Astrocyte (in vitro differentiated cells and primary cell): Measurements from ENCODE around the gene DAZAP1. TPM values are rescaled to one million over a fixed set of nuclear protein-coding genes. Genes with fewer than 3 reads are reported as not detected.

Source experiments
- DNase-seq: peaks from one replicate; pipeline ENCODE4 v3.0.0-alpha.2; 2010; ENCODE audit warnings: low read depth
- FAIRE-seq: peaks from 2 replicates; lab custom pipeline; 2011; peaks lifted over from hg19 to GRCh38; lab: Jason Lieb, UNC
- H2AFZ ChIP-seq: 2 replicates; pipeline ENCODE4 v1.6.0; 2012; ENCODE audit warnings: low read depth, low read length, inconsistent platforms
- H3K27ac ChIP-seq: 2 replicates; pipeline ENCODE4 v1.5.1; 2011; ENCODE audit warnings: low read depth, low read length, inconsistent platforms
- H3K27me3 ChIP-seq: 2 replicates; pipeline ENCODE4 v1.6.0; 2011; ENCODE audit warnings: low read length, inconsistent platforms; ENCODE audit not compliant: insufficient read depth
- H3K36me3 ChIP-seq: 2 replicates; pipeline ENCODE4 v1.5.1; 2011; ENCODE audit warnings: low read length, inconsistent platforms; ENCODE audit not compliant: insufficient read depth
- H3K4me1 ChIP-seq: 2 replicates; pipeline ENCODE4 v1.5.1; 2011; ENCODE audit warnings: low read length, inconsistent platforms; ENCODE audit not compliant: insufficient read depth
- H3K4me2 ChIP-seq: 2 replicates; pipeline ENCODE4 v1.6.0; 2012; ENCODE audit warnings: low read length, inconsistent platforms
- H3K4me3 ChIP-seq: 2 replicates; pipeline ENCODE4 v1.5.1; 2011; ENCODE audit warnings: low read depth, mild to moderate bottlenecking, low read length, inconsistent platforms; ENCODE audit not compliant: insufficient read depth
- H3K79me2 ChIP-seq: 2 replicates; pipeline ENCODE4 v1.6.0; 2012; ENCODE audit warnings: mild to moderate bottlenecking, low read length, inconsistent platforms; ENCODE audit not compliant: insufficient read depth
- H3K9ac ChIP-seq: 2 replicates; pipeline ENCODE4 v1.6.0; 2012; ENCODE audit warnings: mild to moderate bottlenecking, low read length, inconsistent platforms
- H3K9me3 ChIP-seq: 2 replicates; pipeline ENCODE4 v1.5.1; 2012; ENCODE audit warnings: low read depth, mild to moderate bottlenecking, low read length, inconsistent platforms; ENCODE audit not compliant: insufficient read depth
- H4K20me1 ChIP-seq: 2 replicates; pipeline ENCODE4 v1.6.0; 2012; ENCODE audit warnings: low read length, inconsistent platforms; ENCODE audit not compliant: insufficient read depth
- H3K27ac Mint-ChIP-seq: one replicate; pipeline ENCODE4 v1.8.0; 2021; ENCODE audit warnings: mild to moderate bottlenecking, mixed read lengths; ENCODE audit not compliant: unreplicated experiment
- H3K27me3 Mint-ChIP-seq: one replicate; pipeline ENCODE4 v1.8.0; 2021; ENCODE audit warnings: low read depth, mixed read lengths; ENCODE audit not compliant: unreplicated experiment
- H3K36me3 Mint-ChIP-seq: one replicate; pipeline ENCODE4 v1.8.0; 2021; ENCODE audit warnings: low read depth, mixed read lengths; ENCODE audit not compliant: unreplicated experiment
- H3K4me1 Mint-ChIP-seq: one replicate; pipeline ENCODE4 v1.8.0; 2021; ENCODE audit warnings: low read depth, mixed read lengths; ENCODE audit not compliant: unreplicated experiment
- H3K4me3 Mint-ChIP-seq: one replicate; pipeline ENCODE4 v1.8.0; 2021; ENCODE audit warnings: mild to moderate bottlenecking, moderate library complexity, mixed read lengths; ENCODE audit not compliant: unreplicated experiment
- H3K9me3 Mint-ChIP-seq: one replicate; pipeline ENCODE4 v1.8.0; 2021; ENCODE audit warnings: mild to moderate bottlenecking, mixed read lengths; ENCODE audit not compliant: unreplicated experiment
- EZH2 ChIP-seq: IDR thresholded peaks from 2 replicates; pipeline ENCODE4 v1.6.1; 2012; ENCODE audit warnings: mild to moderate bottlenecking, low read length, inconsistent platforms; ENCODE audit not compliant: insufficient read depth
- total RNA-seq: library from RNA; stranded (reverse); gene quantifications from 2 replicates; pipeline ENCODE4 v1.2.1, GENCODE V29; 2021
- TF ChIP-seq, protein P1 (sequence below): IDR thresholded peaks from 2 replicates; pipeline ENCODE4 v1.5.1; 2011; ENCODE audit warnings: low read depth, mild to moderate bottlenecking, inconsistent platforms, low read length, moderate library complexity; ENCODE audit not compliant: insufficient read depth

Gene DAZAP1
- total RNA-seq, 1 donor from 2014 or later = 108 TPM

DNA sequence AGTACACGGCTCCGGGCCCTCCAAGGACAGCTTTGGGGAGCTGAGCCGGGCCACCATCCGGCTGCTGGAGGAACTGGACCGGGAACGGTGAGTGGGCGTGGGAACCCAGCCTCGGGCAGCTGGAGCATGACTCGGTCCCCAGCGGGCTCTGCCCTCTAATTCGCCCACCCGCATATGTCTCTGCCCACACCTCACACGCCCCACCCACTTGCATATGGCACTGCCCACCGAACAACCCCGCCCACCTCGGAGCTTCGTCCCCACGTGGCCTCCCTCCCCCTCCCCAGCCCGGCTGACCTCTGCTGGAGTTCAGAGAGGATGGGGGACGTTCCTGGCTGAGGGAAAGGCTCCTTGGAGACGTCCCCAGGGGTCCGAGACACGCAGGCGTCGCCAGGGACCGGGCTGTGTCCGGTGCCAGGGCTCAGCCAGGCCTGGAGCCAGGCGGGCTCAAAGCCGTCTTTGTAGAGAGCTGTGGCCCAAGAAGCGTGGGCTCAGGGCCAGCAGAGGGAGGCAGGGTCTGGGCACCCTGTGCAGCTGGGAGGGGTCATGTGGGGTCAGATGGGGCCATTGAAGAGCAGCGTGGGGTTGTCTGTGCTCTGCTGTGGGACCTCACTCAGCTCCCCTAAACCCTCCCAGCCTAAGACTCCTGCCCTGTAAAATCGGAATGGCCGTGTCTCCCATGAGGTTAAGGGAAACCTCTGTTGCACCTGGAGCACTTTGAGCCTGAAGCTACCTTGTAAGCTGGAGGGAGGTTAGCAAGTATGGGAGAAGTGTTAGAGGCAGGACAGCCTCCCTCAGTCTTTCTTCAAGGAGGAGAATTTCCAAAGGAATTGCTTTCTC lies 46.4 kb downstream of the DAZAP1 start:
- peaks cover 29% of the 10 kb centered on the region for H4K20me1 ChIP-seq
- no peaks in the 10 kb centered on the region for H3K4me1 Mint-ChIP-seq
- peaks cover 31% of the 10 kb centered on the region for H3K27me3 Mint-ChIP-seq
- H2AFZ ChIP-seq = no peak overlapping the region
- no peak for DNase-seq
- no peak for FAIRE-seq
- no peaks in the 10 kb centered on the region for H3K36me3 ChIP-seq
- no peak overlapping the region for H3K4me3 Mint-ChIP-seq
- no peaks in the 10 kb centered on the region for H3K4me1 ChIP-seq
- H3K27me3 ChIP-seq = peaks cover 40% of the 10 kb centered on the region
- no peak overlapping the region for H3K4me2 ChIP-seq
- H3K36me3 Mint-ChIP-seq = peaks cover 8% of the 10 kb centered on the region
- no peak overlapping the region for H3K27ac Mint-ChIP-seq
- no peak overlapping the region for H3K9ac ChIP-seq
- no peaks in the 10 kb centered on the region for H3K79me2 ChIP-seq
- H3K9me3 Mint-ChIP-seq = no peaks in the 10 kb centered on the region
- no peaks in the 10 kb centered on the region for H3K9me3 ChIP-seq
- no peak for TF ChIP-seq EZH2
- TF ChIP-seq, protein P1, sequence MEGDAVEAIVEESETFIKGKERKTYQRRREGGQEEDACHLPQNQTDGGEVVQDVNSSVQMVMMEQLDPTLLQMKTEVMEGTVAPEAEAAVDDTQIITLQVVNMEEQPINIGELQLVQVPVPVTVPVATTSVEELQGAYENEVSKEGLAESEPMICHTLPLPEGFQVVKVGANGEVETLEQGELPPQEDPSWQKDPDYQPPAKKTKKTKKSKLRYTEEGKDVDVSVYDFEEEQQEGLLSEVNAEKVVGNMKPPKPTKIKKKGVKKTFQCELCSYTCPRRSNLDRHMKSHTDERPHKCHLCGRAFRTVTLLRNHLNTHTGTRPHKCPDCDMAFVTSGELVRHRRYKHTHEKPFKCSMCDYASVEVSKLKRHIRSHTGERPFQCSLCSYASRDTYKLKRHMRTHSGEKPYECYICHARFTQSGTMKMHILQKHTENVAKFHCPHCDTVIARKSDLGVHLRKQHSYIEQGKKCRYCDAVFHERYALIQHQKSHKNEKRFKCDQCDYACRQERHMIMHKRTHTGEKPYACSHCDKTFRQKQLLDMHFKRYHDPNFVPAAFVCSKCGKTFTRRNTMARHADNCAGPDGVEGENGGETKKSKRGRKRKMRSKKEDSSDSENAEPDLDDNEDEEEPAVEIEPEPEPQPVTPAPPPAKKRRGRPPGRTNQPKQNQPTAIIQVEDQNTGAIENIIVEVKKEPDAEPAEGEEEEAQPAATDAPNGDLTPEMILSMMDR = no peak
- H3K4me3 ChIP-seq = no peak overlapping the region
- H3K27ac ChIP-seq = no peak overlapping the region

DNA sequence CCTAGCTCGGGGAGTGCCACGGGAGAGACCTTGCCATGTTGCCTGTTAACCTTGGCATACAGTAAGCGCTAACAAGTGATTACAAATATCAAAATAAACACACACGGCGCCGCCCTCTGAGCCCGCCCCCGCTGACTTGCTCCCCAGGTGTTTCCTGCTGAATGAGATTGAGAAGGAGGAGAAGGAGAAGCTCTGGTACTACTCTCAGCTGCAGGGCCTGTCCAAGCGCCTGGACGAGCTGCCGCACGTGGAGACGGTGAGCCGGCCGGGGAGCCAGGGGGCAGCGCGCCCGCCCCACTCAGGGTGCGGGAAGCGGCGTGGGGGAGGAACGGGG lies 47.6 kb downstream of the DAZAP1 start:
- FAIRE-seq = no peak
- Histone ChIP-seq H3K4me2 (no peak overlapping the region), H3K27me3 (peaks cover 29% of the 10 kb centered on the region)

More for the DNA sequence above, 47.6 kb downstream of the DAZAP1 start:
- H4K20me1 ChIP-seq = peaks cover 21% of the 10 kb centered on the region
- no peaks in the 10 kb centered on the region for H3K4me1 ChIP-seq
- no peak overlapping the region for H3K4me3 ChIP-seq
- H3K27ac Mint-ChIP-seq = no peak overlapping the region
- H2AFZ ChIP-seq = no peak overlapping the region
- H3K4me3 Mint-ChIP-seq = no peak overlapping the region
- H3K27ac ChIP-seq = no peak overlapping the region
- TF ChIP-seq, protein P1 = no peak
- TF ChIP-seq EZH2 = no peak
- H3K36me3 ChIP-seq = no peaks in the 10 kb centered on the region
- H3K4me1 Mint-ChIP-seq = no peaks in the 10 kb centered on the region
- no peaks in the 10 kb centered on the region for H3K9me3 ChIP-seq
- H3K27me3 Mint-ChIP-seq = peaks cover 32% of the 10 kb centered on the region
- H3K36me3 Mint-ChIP-seq = peaks cover 11% of the 10 kb centered on the region
- no peak overlapping the region for H3K9ac ChIP-seq
- H3K79me2 ChIP-seq = no peaks in the 10 kb centered on the region
- H3K9me3 Mint-ChIP-seq = no peaks in the 10 kb centered on the region
- DNase-seq = no peak
